Measurements from ENCODE around the gene TESPA1. TPM values are rescaled to one million over a fixed set of nuclear protein-coding genes. Genes with fewer than 3 reads are reported as not detected.
A peak's percentile ranks its signal among the peaks of the same experiment; 100 is the strongest.

TESPA1 gene
- under 1 TPM; 0.44 to 0.69 TPM for total RNA-seq
- under 1 TPM; 0.08 to 0.27 TPM for polyA plus RNA-seq (ENCODE audit: insufficient read length in 2 of 2)
- long read RNA-seq, donor 1, result 0 reads
- long read RNA-seq, donor 2, result 0 reads
- long read RNA-seq, donor 3, result 0 reads
- long read RNA-seq, donor 4, result 0 reads

- Histone ChIP-seq H3K27me3 (ENCODE audit: control insufficient read depth, insufficient read depth, low read length) (no peaks in the 10 kb centered on the region), H3K4me1 (ENCODE audit: control insufficient read depth, insufficient read depth, low read length) (no peaks in the 10 kb centered on the region), H3K9me3 (ENCODE audit: control insufficient read depth, insufficient read depth, low read length) (no peaks in the 10 kb centered on the region), H3K27ac (ENCODE audit: low read depth, low read length) (no peak within 1 kb of the TSS), H3K36me3 (ENCODE audit: control insufficient read depth, insufficient read depth, low read length) (no peaks in the 10 kb centered on the region), H3K4me3 (ENCODE audit: low read depth, low read length) (no peak within 1 kb of the TSS)
- WGBS (ENCODE audit: insufficient coverage), result 79% methylated on average over 3 of the region's 12 CpGs
- no peak for DNase-seq (ENCODE audit: low read depth in 4 of 6, low spot score in 6 of 6)
These were observed at the start of gene TESPA1 for GRCh38 chr12:54984658-54985376. Gene TESPA1 (minus strand): TSS chr12:54984762. CDS start chr12:54974562, 10,200 bp downstream.

GRCh38 chr12:55034218-55034617 is 49.7 kb upstream of the TESPA1 start:
- Histone ChIP-seq H3K27ac (ENCODE audit: low read depth, low read length) (no peak overlapping the region), H3K4me3 (ENCODE audit: low read depth, low read length) (no peak overlapping the region), H3K9me3 (ENCODE audit: control insufficient read depth, insufficient read depth, low read length) (no peaks in the 10 kb centered on the region), H3K4me1 (ENCODE audit: control insufficient read depth, insufficient read depth, low read length) (peaks cover 5% of the 10 kb centered on the region), H3K36me3 (ENCODE audit: control insufficient read depth, insufficient read depth, low read length) (no peaks in the 10 kb centered on the region), H3K27me3 (ENCODE audit: control insufficient read depth, insufficient read depth, low read length) (no peaks in the 10 kb centered on the region)
- 31% methylated on average over 6 of the region's 6 CpGs for WGBS (ENCODE audit: insufficient coverage)
- peak in 2 of 6 donors; percentile 32 to 79 for DNase-seq (ENCODE audit: low read depth in 4 of 6, low spot score in 6 of 6)

- WGBS (ENCODE audit: insufficient coverage), result 83% methylated on average over 2 of the region's 2 CpGs
- Histone ChIP-seq H3K9me3 (ENCODE audit: control insufficient read depth, insufficient read depth, low read length) (no peaks in the 10 kb centered on the region), H3K36me3 (ENCODE audit: control insufficient read depth, insufficient read depth, low read length) (no peaks in the 10 kb centered on the region), H3K27ac (ENCODE audit: low read depth, low read length) (no peak overlapping the region), H3K4me1 (ENCODE audit: control insufficient read depth, insufficient read depth, low read length) (no peaks in the 10 kb centered on the region), H3K4me3 (ENCODE audit: low read depth, low read length) (no peak overlapping the region), H3K27me3 (ENCODE audit: control insufficient read depth, insufficient read depth, low read length) (no peaks in the 10 kb centered on the region)
- no peak for DNase-seq (ENCODE audit: low read depth in 4 of 6, low spot score in 6 of 6)
These were observed 40.9 kb upstream of the TESPA1 start for GRCh38 chr12:55025508-55025907.

GRCh38 chr12:55024575-55024974 is 40.0 kb upstream of the TESPA1 start:
- Histone ChIP-seq H3K27me3 (ENCODE audit: control insufficient read depth, insufficient read depth, low read length) (no peaks in the 10 kb centered on the region), H3K9me3 (ENCODE audit: control insufficient read depth, insufficient read depth, low read length) (no peaks in the 10 kb centered on the region), H3K4me1 (ENCODE audit: control insufficient read depth, insufficient read depth, low read length) (peaks cover 6% of the 10 kb centered on the region), H3K27ac (ENCODE audit: low read depth, low read length) (no peak overlapping the region), H3K4me3 (ENCODE audit: low read depth, low read length) (no peak overlapping the region), H3K36me3 (ENCODE audit: control insufficient read depth, insufficient read depth, low read length) (no peaks in the 10 kb centered on the region)
- WGBS (ENCODE audit: insufficient coverage), result no CpG with 5 or more reads among the region's 2 CpGs
- peak in 2 of 6 donors; percentile 24 to 70 for DNase-seq (ENCODE audit: low read depth in 4 of 6, low spot score in 6 of 6)

- H3K27ac ChIP-seq (ENCODE audit: low read depth, low read length), result no peak within 1 kb of the TSS
- H3K27me3 ChIP-seq (ENCODE audit: control insufficient read depth, insufficient read depth, low read length), result no peaks in the 10 kb centered on the region
- H3K36me3 ChIP-seq (ENCODE audit: control insufficient read depth, insufficient read depth, low read length), result no peaks in the 10 kb centered on the region
- 2% methylated on average over 8 of the region's 13 CpGs for WGBS (ENCODE audit: insufficient coverage)
- peaks cover 6% of the 10 kb centered on the region for H3K4me1 ChIP-seq (ENCODE audit: control insufficient read depth, insufficient read depth, low read length)
- peak in 3 of 6 donors; percentile 46 to 77 (median 77) for DNase-seq (ENCODE audit: low read depth in 4 of 6, low spot score in 6 of 6)
- H3K4me3 ChIP-seq (ENCODE audit: low read depth, low read length), result peak within 1 kb of the TSS; percentile 21
- no peaks in the 10 kb centered on the region for H3K9me3 ChIP-seq (ENCODE audit: control insufficient read depth, insufficient read depth, low read length)
These were observed 35.2 kb upstream of the TESPA1 start, which contains the start of gene NEUROD4 for GRCh38 chr12:55019784-55020183. Gene NEUROD4 (plus strand): TSS chr12:55019974. CDS start chr12:55026440, 6,466 bp downstream.

- no peak overlapping the region for H3K4me3 ChIP-seq (ENCODE audit: low read depth, low read length)
- no peak overlapping the region for H3K27ac ChIP-seq (ENCODE audit: low read depth, low read length)
- no peaks in the 10 kb centered on the region for H3K36me3 ChIP-seq (ENCODE audit: control insufficient read depth, insufficient read depth, low read length)
- H3K4me1 ChIP-seq (ENCODE audit: control insufficient read depth, insufficient read depth, low read length), result peaks cover 6% of the 10 kb centered on the region
- H3K9me3 ChIP-seq (ENCODE audit: control insufficient read depth, insufficient read depth, low read length), result no peaks in the 10 kb centered on the region
- WGBS (ENCODE audit: insufficient coverage), result 20% methylated on average over 1 of the region's 3 CpGs
- H3K27me3 ChIP-seq (ENCODE audit: control insufficient read depth, insufficient read depth, low read length), result no peaks in the 10 kb centered on the region
- no peak for DNase-seq (ENCODE audit: low read depth in 4 of 6, low spot score in 6 of 6)
These were observed 32.9 kb upstream of the TESPA1 start for GRCh38 chr12:55017416-55017925.

- H3K27me3 ChIP-seq (ENCODE audit: control insufficient read depth, insufficient read depth, low read length), result no peaks in the 10 kb centered on the region
- no peak overlapping the region for H3K27ac ChIP-seq (ENCODE audit: low read depth, low read length)
- H3K9me3 ChIP-seq (ENCODE audit: control insufficient read depth, insufficient read depth, low read length), result no peaks in the 10 kb centered on the region
- no peak overlapping the region for H3K4me3 ChIP-seq (ENCODE audit: low read depth, low read length)
- WGBS (ENCODE audit: insufficient coverage), result 20% methylated on average over 3 of the region's 6 CpGs
- no peaks in the 10 kb centered on the region for H3K4me1 ChIP-seq (ENCODE audit: control insufficient read depth, insufficient read depth, low read length)
- no peaks in the 10 kb centered on the region for H3K36me3 ChIP-seq (ENCODE audit: control insufficient read depth, insufficient read depth, low read length)
- DNase-seq (ENCODE audit: low read depth in 4 of 6, low spot score in 6 of 6), result peak in 2 of 6 donors; percentile 73 to 86
These were observed 24.5 kb upstream of the TESPA1 start for GRCh38 chr12:55008944-55009585.

GRCh38 chr12:55002355-55002754 is 17.8 kb upstream of the TESPA1 start:
- Histone ChIP-seq H3K27ac (ENCODE audit: low read depth, low read length) (no peak overlapping the region), H3K36me3 (ENCODE audit: control insufficient read depth, insufficient read depth, low read length) (no peaks in the 10 kb centered on the region), H3K4me1 (ENCODE audit: control insufficient read depth, insufficient read depth, low read length) (no peaks in the 10 kb centered on the region), H3K9me3 (ENCODE audit: control insufficient read depth, insufficient read depth, low read length) (no peaks in the 10 kb centered on the region), H3K27me3 (ENCODE audit: control insufficient read depth, insufficient read depth, low read length) (no peaks in the 10 kb centered on the region), H3K4me3 (ENCODE audit: low read depth, low read length) (no peak overlapping the region)
- DNase-seq (ENCODE audit: low read depth in 4 of 6, low spot score in 6 of 6), result no peak
- WGBS (ENCODE audit: insufficient coverage), result 82% methylated on average over 2 of the region's 2 CpGs

GRCh38 chr12:55001198-55001868 is 16.8 kb upstream of the TESPA1 start:
- Histone ChIP-seq H3K27me3 (ENCODE audit: control insufficient read depth, insufficient read depth, low read length) (no peaks in the 10 kb centered on the region), H3K9me3 (ENCODE audit: control insufficient read depth, insufficient read depth, low read length) (no peaks in the 10 kb centered on the region), H3K4me3 (ENCODE audit: low read depth, low read length) (no peak overlapping the region), H3K27ac (ENCODE audit: low read depth, low read length) (peak overlapping the region; percentile 0), H3K36me3 (ENCODE audit: control insufficient read depth, insufficient read depth, low read length) (no peaks in the 10 kb centered on the region), H3K4me1 (ENCODE audit: control insufficient read depth, insufficient read depth, low read length) (no peaks in the 10 kb centered on the region)
- peak in 2 of 6 donors; percentile 47 to 54 for DNase-seq (ENCODE audit: low read depth in 4 of 6, low spot score in 6 of 6)
- 57% methylated on average over 4 of the region's 4 CpGs for WGBS (ENCODE audit: insufficient coverage)

All from spinal cord (tissue), 10 donors.